ENCODE results near the gene IGSF8. TPM values are rescaled to one million over a fixed set of nuclear protein-coding genes. Genes with fewer than 3 reads are reported as not detected.
A peak's percentile ranks its signal among the peaks of the same experiment; 100 is the strongest.

The IGSF8 gene
- total RNA-seq, 1 experiment from 2014 or later, result 101 TPM

- Mint-ChIP-seq H3K27ac (no peak overlapping the region), H3K36me3 (no peaks in the 10 kb centered on the region), H3K4me3 (no peak overlapping the region), H3K9me3 (no peaks in the 10 kb centered on the region), H3K27me3 (ENCODE audit: low read depth) (peaks cover 7% of the 10 kb centered on the region; the same call in 1 of the 2 replicates), H3K4me1 (peaks cover 44% of the 10 kb centered on the region)
- no peak for DNase-seq (ENCODE audit: low spot score)
- no peak for ATAC-seq
- ChIA-PET POLR2A (no interaction called here), CTCF (interaction anchor here (0.6 to 9.3 kb wide), 21 partner anchors 9 to 1047 kb away, joined by 3 to 109 read pairs (median 5); partner anchors contain the start of genes ATP1A2 and PEX19)
- TF ChIP-seq ZNF423 (CRISPR knock-in tag; IDR thresholded peaks at IDR 0.05) (peak; percentile 75; the same call in 1 of the 2 replicates), SMAD4 (CRISPR knock-in tag; IDR thresholded peaks at IDR 0.05) (no peak), HMGXB4 (CRISPR knock-in tag; IDR thresholded peaks at IDR 0.05) (no peak)
Observed at GRCh38 chr1:160103658-160104408, 5.4 kb upstream of the IGSF8 start.

GRCh38 chr1:160101717-160102522 is 3.5 kb upstream of the IGSF8 start:
- Mint-ChIP-seq H3K9me3 (no peaks in the 10 kb centered on the region), H3K36me3 (no peaks in the 10 kb centered on the region), H3K27ac (no peak overlapping the region), H3K27me3 (ENCODE audit: low read depth) (peaks cover 7% of the 10 kb centered on the region; the same call in 1 of the 2 replicates), H3K4me3 (no peak overlapping the region), H3K4me1 (peaks cover 50% of the 10 kb centered on the region)
- DNase-seq (ENCODE audit: low spot score) (no peak), ATAC-seq (no peak)
- ChIA-PET POLR2A (no interaction called here), CTCF (interaction anchor here (0.5 to 9.3 kb wide), 32 partner anchors 8 to 1077 kb away, joined by 3 to 109 read pairs (median 8); partner anchors contain the start of genes ATP1A2, CASQ1 and PEX19)
- TF ChIP-seq, protein P1, sequence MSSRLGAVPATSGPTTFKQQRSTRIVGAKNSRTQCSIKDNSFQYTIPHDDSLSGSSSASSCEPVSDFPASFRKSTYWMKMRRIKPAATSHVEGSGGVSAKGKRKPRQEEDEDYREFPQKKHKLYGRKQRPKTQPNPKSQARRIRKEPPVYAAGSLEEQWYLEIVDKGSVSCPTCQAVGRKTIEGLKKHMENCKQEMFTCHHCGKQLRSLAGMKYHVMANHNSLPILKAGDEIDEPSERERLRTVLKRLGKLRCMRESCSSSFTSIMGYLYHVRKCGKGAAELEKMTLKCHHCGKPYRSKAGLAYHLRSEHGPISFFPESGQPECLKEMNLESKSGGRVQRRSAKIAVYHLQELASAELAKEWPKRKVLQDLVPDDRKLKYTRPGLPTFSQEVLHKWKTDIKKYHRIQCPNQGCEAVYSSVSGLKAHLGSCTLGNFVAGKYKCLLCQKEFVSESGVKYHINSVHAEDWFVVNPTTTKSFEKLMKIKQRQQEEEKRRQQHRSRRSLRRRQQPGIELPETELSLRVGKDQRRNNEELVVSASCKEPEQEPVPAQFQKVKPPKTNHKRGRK (CRISPR knock-in tag; IDR thresholded peaks at IDR 0.05; ENCODE audit: borderline replicate concordance), result no peak
- no peak for TF ChIP-seq TEAD4 (CRISPR knock-in tag; IDR thresholded peaks at IDR 0.05)
- TF ChIP-seq ZNF396 (CRISPR knock-in tag; IDR thresholded peaks at IDR 0.05; ENCODE audit: borderline replicate concordance), result no peak
- TF ChIP-seq TP53 (CRISPR knock-in tag; IDR thresholded peaks at IDR 0.05), result no peak
- TF ChIP-seq CTCF (IDR thresholded peaks at IDR 0.05), result no peak
- no peak for TF ChIP-seq GTF2I (CRISPR knock-in tag; conservative IDR thresholded peaks at IDR 0.05)
- TF ChIP-seq, protein P2, sequence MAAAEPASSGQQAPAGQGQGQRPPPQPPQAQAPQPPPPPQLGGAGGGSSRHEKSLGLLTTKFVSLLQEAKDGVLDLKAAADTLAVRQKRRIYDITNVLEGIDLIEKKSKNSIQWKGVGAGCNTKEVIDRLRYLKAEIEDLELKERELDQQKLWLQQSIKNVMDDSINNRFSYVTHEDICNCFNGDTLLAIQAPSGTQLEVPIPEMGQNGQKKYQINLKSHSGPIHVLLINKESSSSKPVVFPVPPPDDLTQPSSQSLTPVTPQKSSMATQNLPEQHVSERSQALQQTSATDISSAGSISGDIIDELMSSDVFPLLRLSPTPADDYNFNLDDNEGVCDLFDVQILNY (CRISPR knock-in tag; IDR thresholded peaks at IDR 0.05), result no peak
- TF ChIP-seq NR3C1 (CRISPR knock-in tag; conservative IDR thresholded peaks at IDR 0.05; ENCODE audit: low read depth), result no peak
- TF ChIP-seq, protein P3, sequence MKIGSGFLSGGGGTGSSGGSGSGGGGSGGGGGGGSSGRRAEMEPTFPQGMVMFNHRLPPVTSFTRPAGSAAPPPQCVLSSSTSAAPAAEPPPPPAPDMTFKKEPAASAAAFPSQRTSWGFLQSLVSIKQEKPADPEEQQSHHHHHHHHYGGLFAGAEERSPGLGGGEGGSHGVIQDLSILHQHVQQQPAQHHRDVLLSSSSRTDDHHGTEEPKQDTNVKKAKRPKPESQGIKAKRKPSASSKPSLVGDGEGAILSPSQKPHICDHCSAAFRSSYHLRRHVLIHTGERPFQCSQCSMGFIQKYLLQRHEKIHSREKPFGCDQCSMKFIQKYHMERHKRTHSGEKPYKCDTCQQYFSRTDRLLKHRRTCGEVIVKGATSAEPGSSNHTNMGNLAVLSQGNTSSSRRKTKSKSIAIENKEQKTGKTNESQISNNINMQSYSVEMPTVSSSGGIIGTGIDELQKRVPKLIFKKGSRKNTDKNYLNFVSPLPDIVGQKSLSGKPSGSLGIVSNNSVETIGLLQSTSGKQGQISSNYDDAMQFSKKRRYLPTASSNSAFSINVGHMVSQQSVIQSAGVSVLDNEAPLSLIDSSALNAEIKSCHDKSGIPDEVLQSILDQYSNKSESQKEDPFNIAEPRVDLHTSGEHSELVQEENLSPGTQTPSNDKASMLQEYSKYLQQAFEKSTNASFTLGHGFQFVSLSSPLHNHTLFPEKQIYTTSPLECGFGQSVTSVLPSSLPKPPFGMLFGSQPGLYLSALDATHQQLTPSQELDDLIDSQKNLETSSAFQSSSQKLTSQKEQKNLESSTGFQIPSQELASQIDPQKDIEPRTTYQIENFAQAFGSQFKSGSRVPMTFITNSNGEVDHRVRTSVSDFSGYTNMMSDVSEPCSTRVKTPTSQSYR (CRISPR knock-in tag; IDR thresholded peaks at IDR 0.05), result no peak
- no peak for TF ChIP-seq ELF4 (CRISPR knock-in tag; IDR thresholded peaks at IDR 0.05; ENCODE audit: low read depth)
- TF ChIP-seq AFF4 (CRISPR knock-in tag; IDR thresholded peaks at IDR 0.05; ENCODE audit: borderline replicate concordance), result no peak
- no peak for TF ChIP-seq FOXP4 (CRISPR knock-in tag; IDR thresholded peaks at IDR 0.05)
- no peak for TF ChIP-seq RORB (CRISPR knock-in tag; IDR thresholded peaks at IDR 0.05)
- no peak for TF ChIP-seq ZNF317 (CRISPR knock-in tag; IDR thresholded peaks at IDR 0.05; ENCODE audit: borderline replicate concordance, low read depth)

Measured in WTC11 (cell line).